ENCODE measurements around the gene LEMD3.
"Not testable (repeated sequence)": the region's sequence is repeated elsewhere in the genome, so short reads cannot be mapped to it uniquely, and the experiment has no call there.

LEMD3 gene

DNA sequence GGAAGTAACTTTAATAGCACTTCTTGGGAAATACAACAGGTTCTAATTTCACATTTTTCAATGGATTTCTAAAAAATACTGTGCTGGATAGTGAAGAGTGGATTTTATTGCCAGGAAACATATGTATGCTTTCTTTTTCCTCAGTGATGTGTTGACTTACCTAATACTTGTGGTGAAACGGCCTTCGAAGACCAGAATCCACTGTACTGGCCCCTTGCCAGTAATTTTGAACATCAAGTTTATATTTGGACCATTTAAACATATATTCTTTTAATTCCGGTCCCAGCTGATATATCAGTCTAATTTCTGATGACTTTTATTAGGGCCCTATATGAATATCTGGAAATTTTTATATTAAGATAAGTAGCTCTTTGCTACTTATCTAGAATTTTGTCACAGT is 110.9 kb downstream of the LEMD3 start:
- no peak for DNase-seq

DNA sequence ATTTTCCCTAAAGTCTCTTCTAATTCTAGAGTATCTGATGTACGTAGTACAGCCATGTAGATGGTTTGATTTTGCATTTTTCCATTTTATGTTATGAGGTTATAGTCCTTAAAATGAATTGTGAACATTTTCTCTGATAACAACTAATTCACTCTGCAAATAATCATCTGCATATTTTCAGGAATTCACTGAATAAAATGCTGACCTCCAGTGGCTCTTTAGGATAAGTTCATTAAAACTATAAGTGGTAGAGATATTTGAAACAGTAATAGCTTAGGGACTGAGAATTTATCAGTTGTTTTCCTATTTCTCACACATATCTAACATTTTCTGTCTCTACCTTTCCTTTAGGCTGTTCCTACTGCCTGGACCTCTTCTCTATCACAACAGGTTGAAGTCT is 113.5 kb downstream of the LEMD3 start:
- DNase-seq, result no peak

DNA sequence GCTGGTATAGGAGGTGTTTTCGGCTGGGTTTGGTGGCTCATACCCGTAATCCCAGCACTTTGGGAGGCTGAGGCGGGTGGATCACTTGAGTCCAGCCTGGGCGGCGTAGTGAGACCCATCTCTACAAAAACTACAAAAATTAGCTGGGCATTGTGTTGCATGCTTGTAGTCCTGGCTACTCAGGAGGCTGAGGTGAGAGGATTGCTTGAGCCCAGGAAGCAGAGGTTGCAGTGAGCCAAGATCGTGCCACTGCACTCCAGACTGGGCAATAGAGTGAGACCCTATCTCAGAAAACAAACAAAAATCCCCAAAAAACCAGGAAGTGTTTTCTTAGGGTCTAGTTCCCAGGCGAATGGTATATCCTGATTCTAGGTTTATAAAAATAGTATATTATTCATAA is 116.1 kb downstream of the LEMD3 start:
- not testable (repeated sequence) for DNase-seq

DNA sequence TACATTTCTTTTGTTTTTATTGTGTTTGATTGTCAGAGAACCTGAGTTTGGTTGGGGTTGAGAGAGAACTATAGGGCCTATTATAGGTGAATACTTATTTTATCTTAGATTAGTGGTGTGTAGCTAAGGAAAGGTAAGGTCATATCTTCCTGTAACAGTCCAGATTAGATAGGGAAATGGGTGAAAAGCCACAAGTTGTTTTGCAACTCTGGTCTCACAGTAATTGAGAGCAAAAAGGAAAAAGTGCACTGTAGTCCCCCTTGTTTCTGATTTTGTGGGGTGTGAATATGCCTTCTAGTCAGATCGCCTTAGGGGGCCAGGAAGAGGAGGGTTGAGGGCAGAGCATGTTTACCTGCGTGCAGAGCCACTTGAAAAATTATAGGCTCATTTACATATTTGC is 118.0 kb downstream of the LEMD3 start:
- DNase-seq, result no peak

GRCh38 chr12:65292241-65292640 is 122.9 kb downstream of the LEMD3 start:
- no peak for DNase-seq

GRCh38 chr12:65293735-65294134 is 124.4 kb downstream of the LEMD3 start:
- no peak for DNase-seq

- no peak for DNase-seq
Measured at GRCh38 chr12:65294641-65295262, 125.4 kb downstream of the LEMD3 start.

GRCh38 chr12:65296508-65297265 is 127.3 kb downstream of the LEMD3 start:
- no peak for DNase-seq
